ENCODE measurements around the gene RFPL3.
"Not testable (repeated sequence)": the region's sequence is repeated elsewhere in the genome, so short reads cannot be mapped to it uniquely, and the experiment has no call there.

Gene RFPL3

GRCh38 chr22:32348031-32348611 lies 9.5 kb upstream of the RFPL3 start:
- TF ChIP-seq JUND (IDR thresholded peaks at IDR 0.05; ENCODE audit: low read depth): no peak
- in situ Hi-C loops (cut with HindIII; ENCODE audit: low pct_unique_long_range_greater_than_20kb, low sequenced_read_pairs): no loop called here
- DNase-seq (ENCODE audit: low read depth in 1 of 2, low spot score in 1 of 2): no peak

GRCh38 chr22:32351875-32352274 lies 5.8 kb upstream of the RFPL3 start:
- in situ Hi-C loops (cut with HindIII; ENCODE audit: low pct_unique_long_range_greater_than_20kb, low sequenced_read_pairs): not testable (repeated sequence)

GRCh38 chr22:32352681-32353080 lies 5.0 kb upstream of the RFPL3 start:
- no peak for DNase-seq (ENCODE audit: low read depth in 1 of 2, low spot score in 1 of 2)
- TF ChIP-seq JUND (IDR thresholded peaks at IDR 0.05; ENCODE audit: low read depth): no peak
- in situ Hi-C loops (cut with HindIII; ENCODE audit: low pct_unique_long_range_greater_than_20kb, low sequenced_read_pairs): no loop called here

More at GRCh38 chr22:32351875-32352274, 5.8 kb upstream of the RFPL3 start:
- not testable (repeated sequence) for DNase-seq (ENCODE audit: low read depth in 1 of 2, low spot score in 1 of 2)

GRCh38 chr22:32353292-32353691 lies 4.4 kb upstream of the RFPL3 start:
- no peak for DNase-seq (ENCODE audit: low read depth in 1 of 2, low spot score in 1 of 2)
- in situ Hi-C loops (cut with HindIII; ENCODE audit: low pct_unique_long_range_greater_than_20kb, low sequenced_read_pairs): no loop called here
- TF ChIP-seq JUND (IDR thresholded peaks at IDR 0.05; ENCODE audit: low read depth): no peak

- in situ Hi-C loops (cut with HindIII; ENCODE audit: low pct_unique_long_range_greater_than_20kb, low sequenced_read_pairs): no loop called here
- TF ChIP-seq JUND (IDR thresholded peaks at IDR 0.05; ENCODE audit: low read depth): no peak
- no peak for DNase-seq (ENCODE audit: low read depth in 1 of 2, low spot score in 1 of 2)
Observed at GRCh38 chr22:32353840-32354239, 3.8 kb upstream of the RFPL3 start.

GRCh38 chr22:32354360-32355351 lies 3.0 kb upstream of the RFPL3 start:
- in situ Hi-C loops (cut with HindIII; ENCODE audit: low pct_unique_long_range_greater_than_20kb, low sequenced_read_pairs): no loop called here
- no peak for TF ChIP-seq JUND (IDR thresholded peaks at IDR 0.05; ENCODE audit: low read depth)
- DNase-seq (ENCODE audit: low read depth in 1 of 2, low spot score in 1 of 2): peak in 1 of 2 experiments; percentile 38

- in situ Hi-C loops (cut with HindIII; ENCODE audit: low pct_unique_long_range_greater_than_20kb, low sequenced_read_pairs): no loop called here
- DNase-seq (ENCODE audit: low read depth in 1 of 2, low spot score in 1 of 2): peak; percentile 18 to 62
- no peak for TF ChIP-seq JUND (IDR thresholded peaks at IDR 0.05; ENCODE audit: low read depth)
Observed at GRCh38 chr22:32355760-32356159, 1.9 kb upstream of the RFPL3 start.

GRCh38 chr22:32360096-32360495 lies 2.4 kb downstream of the RFPL3 start:
- in situ Hi-C loops (cut with HindIII; ENCODE audit: low pct_unique_long_range_greater_than_20kb, low sequenced_read_pairs); DNase-seq (ENCODE audit: low read depth in 1 of 2, low spot score in 1 of 2): not testable (repeated sequence)

GRCh38 chr22:32361257-32361656 lies 3.6 kb downstream of the RFPL3 start:
- in situ Hi-C loops (cut with HindIII; ENCODE audit: low pct_unique_long_range_greater_than_20kb, low sequenced_read_pairs): no loop called here
- TF ChIP-seq JUND (IDR thresholded peaks at IDR 0.05; ENCODE audit: low read depth): no peak
- DNase-seq (ENCODE audit: low read depth in 1 of 2, low spot score in 1 of 2): no peak

- no peak for DNase-seq (ENCODE audit: low read depth in 1 of 2, low spot score in 1 of 2)
- in situ Hi-C loops (cut with HindIII; ENCODE audit: low pct_unique_long_range_greater_than_20kb, low sequenced_read_pairs): no loop called here
- no peak for TF ChIP-seq JUND (IDR thresholded peaks at IDR 0.05; ENCODE audit: low read depth)
Observed at GRCh38 chr22:32364210-32364609, 6.5 kb downstream of the RFPL3 start.

- no peak for TF ChIP-seq JUND (IDR thresholded peaks at IDR 0.05; ENCODE audit: low read depth)
- no peak for DNase-seq (ENCODE audit: low read depth in 1 of 2, low spot score in 1 of 2)
- in situ Hi-C loops (cut with HindIII; ENCODE audit: low pct_unique_long_range_greater_than_20kb, low sequenced_read_pairs): no loop called here
Observed at GRCh38 chr22:32375678-32376450, 18.2 kb downstream of the RFPL3 start.

GRCh38 chr22:32376681-32377080 lies 19.0 kb downstream of the RFPL3 start:
- DNase-seq (ENCODE audit: low read depth in 1 of 2, low spot score in 1 of 2): no peak
- no peak for TF ChIP-seq JUND (IDR thresholded peaks at IDR 0.05; ENCODE audit: low read depth)
- in situ Hi-C loops (cut with HindIII; ENCODE audit: low pct_unique_long_range_greater_than_20kb, low sequenced_read_pairs): no loop called here
